ENCODE data around the gene PDCD2.
"Not testable (repeated sequence)": the region's sequence is repeated elsewhere in the genome, so short reads cannot be mapped to it uniquely, and the experiment has no call there.

Gene PDCD2

DNA sequence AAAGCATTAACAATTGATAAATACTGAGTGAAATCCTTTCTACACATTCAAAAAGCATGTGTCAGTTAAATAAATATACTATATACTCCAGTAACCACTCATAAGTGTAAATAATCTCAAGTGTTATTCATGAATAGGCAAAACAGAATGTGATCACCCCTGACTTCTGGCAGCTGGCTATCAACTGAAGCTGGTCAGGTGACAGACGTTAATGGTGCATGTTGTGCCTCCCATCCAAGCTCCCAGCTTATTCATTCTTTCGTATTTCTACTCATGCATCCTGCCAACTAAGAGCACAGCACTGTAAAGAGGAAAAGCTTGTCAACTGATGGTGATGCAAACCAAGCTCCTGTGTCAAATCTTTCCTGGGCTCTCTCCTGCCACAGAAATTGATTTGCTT lies 39.0 kb downstream of the PDCD2 start:
- DNase-seq = no peak

DNA sequence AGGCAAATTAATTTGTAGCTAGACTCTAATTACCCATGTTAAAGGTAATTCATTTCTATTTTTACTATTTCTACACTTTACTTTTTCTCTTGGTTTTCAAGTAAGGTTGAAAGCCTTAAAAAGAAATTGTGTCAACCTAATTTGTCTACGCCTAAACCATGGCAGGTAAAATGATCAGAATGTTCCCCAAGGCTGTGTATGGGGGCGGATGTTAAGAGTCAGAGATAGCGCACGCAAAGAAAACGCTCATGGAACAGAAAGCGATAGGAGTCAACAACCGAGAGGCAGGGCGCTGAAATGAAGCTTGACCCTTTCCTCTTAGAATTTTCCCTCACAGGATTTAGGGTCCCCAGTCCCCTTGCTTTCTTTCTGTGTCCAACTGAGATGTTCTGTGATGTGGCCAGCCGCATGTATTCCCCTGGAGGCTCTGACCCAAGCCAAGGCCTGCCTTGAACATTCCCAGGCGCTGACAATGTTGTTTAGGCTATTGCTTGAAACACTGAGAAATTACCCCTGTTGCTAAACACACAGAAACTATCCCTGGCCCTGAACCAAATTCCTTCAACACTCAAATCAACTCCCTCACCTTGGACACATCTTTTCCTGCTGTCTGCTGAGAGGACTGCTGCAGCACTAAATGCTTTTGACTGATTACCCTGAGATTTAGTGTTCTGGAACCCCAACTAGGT lies 42.3 kb downstream of the PDCD2 start:
- no peak for DNase-seq

DNA sequence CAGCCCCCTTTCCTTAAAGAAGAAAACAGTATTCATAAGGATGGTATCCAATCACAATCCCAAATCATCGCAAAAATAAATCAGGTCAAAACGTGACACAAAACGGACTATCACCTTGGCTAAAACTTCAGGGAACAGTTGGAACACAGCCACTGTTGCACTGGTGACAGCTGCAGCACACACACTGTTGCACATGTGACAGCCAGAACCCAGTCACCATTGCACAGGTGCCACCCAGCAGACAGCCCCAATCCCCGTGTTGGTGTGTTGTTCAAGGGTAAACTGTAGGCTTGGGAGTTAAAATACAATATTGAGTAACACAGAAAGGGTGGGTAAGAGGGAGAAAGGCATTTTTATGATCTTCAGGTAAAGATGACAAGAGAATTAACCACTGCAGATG lies 47.1 kb downstream of the PDCD2 start:
- DNase-seq = no peak

DNA sequence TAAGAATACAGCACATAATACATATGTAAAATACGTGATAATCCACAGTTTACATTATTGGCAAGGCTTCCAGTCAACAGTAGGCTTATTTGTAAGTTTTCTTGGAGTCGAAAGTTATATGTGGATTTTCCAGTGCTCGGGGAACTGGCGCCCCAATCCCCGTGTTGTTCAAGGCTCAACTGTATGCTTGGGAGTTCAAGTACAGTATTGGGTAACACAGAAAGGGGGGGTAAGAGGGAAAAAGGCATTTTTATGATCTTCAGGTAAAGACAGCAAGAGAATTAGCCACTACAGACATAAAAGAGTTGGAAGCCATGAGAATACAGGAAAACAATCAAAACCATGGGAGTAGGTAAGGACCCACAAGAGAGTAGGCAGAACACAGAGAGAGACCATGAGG lies 47.8 kb downstream of the PDCD2 start:
- DNase-seq = no peak

DNA sequence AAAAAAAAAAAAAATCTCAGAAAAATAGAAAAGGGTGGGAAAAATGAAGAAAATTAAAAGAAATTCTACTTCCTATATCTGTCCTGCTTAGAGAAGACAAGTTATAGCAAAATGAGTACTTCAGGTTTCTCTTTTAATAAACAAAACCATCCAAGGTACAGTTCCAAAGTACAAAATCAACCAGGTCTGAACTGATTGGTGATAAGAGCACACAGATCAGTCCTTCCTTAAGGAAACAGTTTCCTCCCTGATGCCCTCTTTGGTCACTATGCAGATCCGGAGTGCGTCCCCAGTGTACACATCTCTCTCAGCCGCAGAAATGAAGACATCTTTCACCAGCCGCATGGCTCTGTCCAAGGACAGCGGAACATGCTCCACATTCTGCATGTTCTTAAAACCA lies 49.4 kb downstream of the PDCD2 start:
- no peak for DNase-seq

DNA sequence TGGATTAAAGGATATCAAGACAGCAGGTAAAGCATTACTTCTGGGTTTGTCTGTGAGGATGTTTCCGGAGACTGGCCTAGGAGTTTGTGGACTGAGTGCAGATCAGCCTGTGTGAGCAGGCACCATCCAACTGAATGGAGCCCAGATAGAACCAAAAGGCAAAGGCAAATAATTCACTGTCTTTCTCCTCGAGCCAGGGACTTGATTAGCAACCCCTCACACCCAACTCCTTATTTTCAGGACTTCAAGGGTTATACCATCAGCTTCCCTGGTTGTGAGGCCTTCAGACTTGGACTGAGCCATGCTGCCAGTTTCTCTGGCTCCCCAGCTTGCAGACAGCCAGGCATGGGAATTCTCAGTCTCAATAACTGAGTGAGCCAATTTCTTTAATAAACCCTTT lies 50.6 kb downstream of the PDCD2 start:
- DNase-seq = no peak

DNA sequence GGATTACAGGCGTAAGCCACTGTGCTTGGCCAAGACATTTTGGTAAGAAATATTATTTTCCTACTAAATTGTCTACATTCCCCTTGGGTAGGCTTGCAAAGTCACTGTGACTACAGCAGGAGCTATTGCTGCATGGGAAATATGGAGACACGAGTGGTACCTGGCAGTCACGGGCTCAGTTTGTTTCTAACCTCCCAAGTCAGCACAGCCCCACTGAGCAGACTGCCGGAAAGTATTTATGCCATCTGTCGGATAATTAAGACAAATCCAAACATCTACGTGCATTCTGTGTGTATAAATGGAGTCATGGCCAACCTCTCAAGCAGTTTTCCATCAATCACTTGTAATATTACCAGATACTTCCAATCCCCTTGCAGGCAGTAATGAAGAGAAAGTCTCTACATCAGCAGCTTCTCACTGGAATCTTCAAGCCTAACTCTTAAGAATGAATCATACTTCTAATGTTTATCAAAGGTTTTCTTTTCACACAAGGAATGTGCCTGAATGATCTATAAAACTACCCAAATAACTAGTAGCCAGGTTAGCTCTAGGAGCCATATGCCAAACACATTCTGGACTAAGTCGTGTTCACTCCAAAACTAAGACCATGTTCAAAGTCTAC lies 51.5 kb downstream of the PDCD2 start:
- DNase-seq = peak in 1 of 2 experiments; percentile 25

DNA sequence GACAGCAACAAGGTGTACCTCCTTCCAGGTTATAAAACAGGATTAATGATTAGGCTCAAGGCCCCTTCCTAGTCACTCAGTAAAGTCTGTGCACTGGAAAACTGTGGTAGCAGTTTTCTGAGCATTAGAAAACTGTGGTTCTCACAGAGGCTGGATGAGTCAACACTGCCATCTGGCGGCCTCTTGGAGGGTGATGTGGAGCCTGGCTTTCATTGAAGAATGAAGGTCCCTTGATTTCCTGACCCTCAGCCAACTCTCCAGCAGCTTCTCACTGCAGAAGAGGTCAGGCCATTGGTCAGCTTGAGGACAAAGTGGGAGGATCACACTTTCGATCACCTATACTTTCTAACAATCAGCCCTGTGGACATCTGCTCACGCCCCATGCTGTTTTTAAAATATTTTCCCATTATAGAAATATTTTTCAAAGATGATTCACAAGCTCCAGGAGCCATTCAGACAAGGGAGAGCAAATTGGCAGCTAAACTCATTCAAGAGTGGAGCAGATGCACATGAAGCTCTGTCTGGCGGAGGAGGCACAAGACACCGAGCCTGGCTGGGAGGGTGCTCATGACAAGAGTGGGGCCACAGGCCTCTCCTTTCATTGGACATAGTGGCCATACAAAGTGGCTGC lies 54.5 kb downstream of the PDCD2 start:
- peak; percentile 21 to 76 for DNase-seq

DNA sequence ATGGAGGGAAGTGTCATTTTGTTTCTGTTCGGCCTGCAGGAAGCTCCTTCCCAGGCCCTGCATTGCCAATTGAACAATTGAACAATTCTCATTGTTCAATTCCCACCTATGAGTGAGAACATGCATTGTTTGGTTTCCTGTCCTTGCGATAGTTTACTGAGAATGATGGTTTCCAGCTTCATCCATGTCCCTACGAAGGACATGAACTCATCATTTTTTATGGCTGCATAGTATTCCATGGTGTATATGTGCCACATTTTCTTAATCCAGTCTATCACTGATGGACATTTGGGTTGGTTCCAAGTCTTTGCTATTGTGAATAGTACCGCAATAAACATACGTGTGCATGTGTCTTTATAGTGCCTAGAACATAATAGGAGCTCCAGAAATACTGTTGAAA lies 56.4 kb downstream of the PDCD2 start:
- not testable (repeated sequence) for DNase-seq

DNA sequence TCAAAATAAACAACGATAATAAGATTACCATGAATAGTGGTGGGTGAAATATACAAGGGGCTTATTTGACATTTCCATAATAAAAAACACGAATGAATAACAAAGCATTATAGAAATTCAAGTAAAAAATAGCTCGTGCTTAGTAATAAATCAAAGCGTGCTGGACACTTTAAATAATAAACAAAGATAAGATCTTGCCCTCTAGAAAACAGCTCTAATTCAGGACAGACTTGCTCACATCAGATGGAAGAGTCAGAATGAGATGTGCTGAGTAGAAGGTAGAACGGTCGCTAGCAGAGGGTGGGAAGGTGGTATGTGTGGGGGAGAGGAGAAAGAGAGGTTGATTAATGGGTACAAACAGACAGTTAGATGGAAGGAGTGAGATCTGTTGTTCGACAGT lies 58.6 kb downstream of the PDCD2 start:
- DNase-seq = no peak
